Activated CD4-positive, CD25-positive, alpha-beta regulatory T cell (primary cell): ENCODE measurements around the gene CCDC85C.

Experiments
- DNase-seq, 4 experiments: peaks; one replicate each; lab custom pipeline; 2025; lab: John Stamatoyannopoulos, UW

CCDC85C gene

GRCh38 chr14:99556134-99556791, 47.7 kb downstream of the CCDC85C start:
- no peak for DNase-seq

- no peak for DNase-seq
Measured at GRCh38 chr14:99554757-99555531, 49.1 kb downstream of the CCDC85C start.

GRCh38 chr14:99554184-99554583, 49.8 kb downstream of the CCDC85C start:
- DNase-seq = no peak

GRCh38 chr14:99552572-99553216, 51.3 kb downstream of the CCDC85C start:
- no peak for DNase-seq

GRCh38 chr14:99552021-99552553, 51.9 kb downstream of the CCDC85C start:
- no peak for DNase-seq

GRCh38 chr14:99551034-99551922, 52.7 kb downstream of the CCDC85C start:
- no peak for DNase-seq

- DNase-seq = no peak
Measured at GRCh38 chr14:99550387-99550992, 53.5 kb downstream of the CCDC85C start.

- no peak for DNase-seq
Measured at GRCh38 chr14:99549684-99550083, 54.3 kb downstream of the CCDC85C start.

GRCh38 chr14:99548871-99549515, 55.0 kb downstream of the CCDC85C start:
- DNase-seq = no peak

GRCh38 chr14:99548255-99548654, 55.8 kb downstream of the CCDC85C start:
- DNase-seq = no peak

GRCh38 chr14:99546234-99546879, 57.6 kb downstream of the CCDC85C start:
- no peak for DNase-seq

GRCh38 chr14:99545586-99545985, 58.4 kb downstream of the CCDC85C start:
- no peak for DNase-seq

GRCh38 chr14:99544991-99545390, 59.0 kb downstream of the CCDC85C start:
- no peak for DNase-seq

- no peak for DNase-seq
Measured at GRCh38 chr14:99543985-99544384, 60.0 kb downstream of the CCDC85C start.

- no peak for DNase-seq
Measured at GRCh38 chr14:99543370-99543769, 60.6 kb downstream of the CCDC85C start.

GRCh38 chr14:99542566-99542965, 61.4 kb downstream of the CCDC85C start:
- no peak for DNase-seq

- DNase-seq = no peak
Measured at GRCh38 chr14:99541677-99542470, 62.1 kb downstream of the CCDC85C start.

- no peak for DNase-seq
Measured at GRCh38 chr14:99541211-99541610, 62.8 kb downstream of the CCDC85C start.
